Activated CD8-positive, alpha-beta T cell treated with anti-CD3 and anti-CD28 coated beads for 36 hours (primary cell): ENCODE data around the gene SLC7A6. TPM values are rescaled to one million over a fixed set of nuclear protein-coding genes. Genes with fewer than 3 reads are reported as not detected.

Experiments used
- ATAC-seq: fragments of 200-7000 bp; cut with Tn5 transposase; one replicate; pipeline ENCODE4 v1.10.0; 2021; ENCODE audit warnings: mild to moderate bottlenecking, moderate library complexity
- CTCF ChIA-PET: fragments of 350-600 bp; sonication (Branson Sonifier 250); formaldehyde crosslinking; loops from one replicate; lab custom pipeline; 2021; ENCODE audit warnings: antibody characterized with exemption; lab: Charles Lee
- POLR2A ChIA-PET: fragments of 350-600 bp; sonication (Branson Sonifier 250); formaldehyde crosslinking; loops from one replicate; lab custom pipeline; 2021; ENCODE audit warnings: antibody characterized with exemption; lab: Charles Lee
- DNase-seq: peaks from one replicate; pipeline ENCODE4 v3.0.0-alpha.2; 2020
- H3K27ac Mint-ChIP-seq: one replicate; pipeline ENCODE4 v1.8.0; 2021; ENCODE audit warnings: mild to moderate bottlenecking, mixed read lengths
- H3K27me3 Mint-ChIP-seq: one replicate; pipeline ENCODE4 v1.8.0; 2021; ENCODE audit warnings: mixed read lengths
- H3K36me3 Mint-ChIP-seq: one replicate; pipeline ENCODE4 v1.8.0; 2021; ENCODE audit warnings: low read depth, mixed read lengths
- H3K4me1 Mint-ChIP-seq: one replicate; pipeline ENCODE4 v1.8.0; 2021; ENCODE audit warnings: low read depth, mixed read lengths
- H3K4me3 Mint-ChIP-seq: one replicate; pipeline ENCODE4 v1.8.0; 2021; ENCODE audit warnings: mild to moderate bottlenecking, moderate library complexity, mixed read lengths
- H3K9me3 Mint-ChIP-seq: one replicate; pipeline ENCODE4 v1.8.0; 2021; ENCODE audit warnings: mixed read lengths
- CTCF ChIP-seq: fragments of 200-600 bp; IDR thresholded peaks from one replicate; pipeline ENCODE4 v1.8.0; 2022; ENCODE audit warnings: antibody characterized with exemption, mild to moderate bottlenecking
- intact Hi-C: fragments of 100-400 bp; cut with micrococcal nuclease; formaldehyde crosslinking; loops from one replicate; pipeline ENCODE4 v1.10.0; 2022
- total RNA-seq, 2 experiments: library from RNA; stranded (reverse); gene quantifications; one replicate each; pipeline ENCODE4 v1.2.3, GENCODE V29; 2021

The SLC7A6 gene
- total RNA-seq, 2 experiments from 2014 or later = 73.8 to 76.9 TPM

- ChIA-PET CTCF (interaction anchor here (1.0 to 18.9 kb wide), 7 partner anchors 8 to 49 kb away, joined by 3 to 260 read pairs (median 4); partner anchors contain the start of gene SLC7A6), POLR2A (interaction anchor here (1.0 to 2.0 kb wide), 6 partner anchors 10 to 16 kb away, joined by 4 to 14 read pairs (median 7); partner anchors contain the start of gene SLC7A6)
- peaks cover 71% of the 10 kb centered on the region for H3K4me1 Mint-ChIP-seq
- H3K27ac Mint-ChIP-seq = peak overlapping the region; percentile 60
- peaks cover 58% of the 10 kb centered on the region for H3K36me3 Mint-ChIP-seq
- intact Hi-C loops = no loop called here
- TF ChIP-seq CTCF = no peak
- ATAC-seq (no peak), DNase-seq (no peak)
- H3K9me3 Mint-ChIP-seq = no peaks in the 10 kb centered on the region
- H3K4me3 Mint-ChIP-seq = no peak overlapping the region
- no peaks in the 10 kb centered on the region for H3K27me3 Mint-ChIP-seq
These were observed 15.6 kb downstream of the SLC7A6 start for GRCh38 chr16:68279726-68280558.

- POLR2A ChIA-PET = interaction anchor here (1.3 to 2.0 kb wide), 3 partner anchors 9 to 13 kb away, joined by 3 to 14 read pairs (median 7); no protein-coding TSS in a partner anchor
These were observed 17.2 kb downstream of the SLC7A6 start for GRCh38 chr16:68281368-68282063.

GRCh38 chr16:68282064-68282452, 17.7 kb downstream of the SLC7A6 start:
- DNase-seq (no peak), ATAC-seq (no peak)
- no peaks in the 10 kb centered on the region for H3K9me3 Mint-ChIP-seq
- intact Hi-C loops = no loop called here
- H3K27ac Mint-ChIP-seq = peak overlapping the region; percentile 95
- ChIA-PET POLR2A (interaction anchor here (1.3 to 2.0 kb wide), 4 partner anchors 8 to 18 kb away, joined by 3 to 14 read pairs (median 8); no protein-coding TSS in a partner anchor), CTCF (interaction anchor here (4.5 to 18.9 kb wide), 2 partner anchors 19 to 46 kb away, joined by 32 to 260 read pairs; partner anchors contain the start of gene SLC7A6)
- H3K4me3 Mint-ChIP-seq = no peak overlapping the region
- H3K27me3 Mint-ChIP-seq = no peaks in the 10 kb centered on the region
- peaks cover 57% of the 10 kb centered on the region for H3K36me3 Mint-ChIP-seq
- TF ChIP-seq CTCF = no peak
- peaks cover 69% of the 10 kb centered on the region for H3K4me1 Mint-ChIP-seq

More at GRCh38 chr16:68281368-68282063, 17.2 kb downstream of the SLC7A6 start:
- ATAC-seq (peak; percentile 14), DNase-seq (no peak)
- intact Hi-C loops = no loop called here
- CTCF ChIA-PET = interaction anchor here (3.1 to 18.9 kb wide), 2 partner anchors 19 to 47 kb away, joined by 10 to 260 read pairs; partner anchors contain the start of gene SLC7A6
- TF ChIP-seq CTCF = no peak
- Mint-ChIP-seq H3K9me3 (no peaks in the 10 kb centered on the region), H3K27me3 (no peaks in the 10 kb centered on the region), H3K4me3 (no peak overlapping the region), H3K27ac (peak overlapping the region; percentile 95), H3K36me3 (peaks cover 55% of the 10 kb centered on the region), H3K4me1 (peaks cover 69% of the 10 kb centered on the region)

- peaks cover 69% of the 10 kb centered on the region for H3K36me3 Mint-ChIP-seq
- ATAC-seq (no peak), DNase-seq (no peak)
- POLR2A ChIA-PET = interaction anchor here (1.0 to 6.1 kb wide), 10 partner anchors 9 to 37 kb away, joined by 3 to 27 read pairs (median 3); partner anchors contain the start of genes PRMT7, SLC7A6 and SLC7A6OS
- H3K27me3 Mint-ChIP-seq = no peaks in the 10 kb centered on the region
- CTCF ChIA-PET = interaction anchor here (0.8 to 18.9 kb wide), 8 partner anchors 9 to 220 kb away, joined by 3 to 260 read pairs (median 12); partner anchors contain the start of genes PRMT7, SLC7A6 and SLC7A6OS
- H3K9me3 Mint-ChIP-seq = no peaks in the 10 kb centered on the region
- peak overlapping the region; percentile 46 for H3K4me3 Mint-ChIP-seq
- H3K4me1 Mint-ChIP-seq = peaks cover 82% of the 10 kb centered on the region
- intact Hi-C loops = no loop called here
- H3K27ac Mint-ChIP-seq = peak overlapping the region; percentile 95
- no peak for TF ChIP-seq CTCF
These were observed 19.0 kb downstream of the SLC7A6 start for GRCh38 chr16:68283346-68283745.
